PC-3 (cell line): ENCODE results near the gene WDR48. TPM values are rescaled to one million over a fixed set of nuclear protein-coding genes. Genes with fewer than 3 reads are reported as not detected.

Experiments
- ATAC-seq: fragments of 200-7000 bp; cut with Tn5 transposase; 2 replicates; pipeline ENCODE4 v1.9.1; 2020; ENCODE audit warnings: mild to moderate bottlenecking, moderate library complexity
- BruUV-seq: library from RNA; stranded (reverse); fragments of 400-500 nt; replicated peaks from 2 replicates; lab custom pipeline; 2021; lab: Mats Ljungman, UMichigan
- CTCF ChIA-PET: fragments of 300-600 bp; sonication (Branson Sonifier 250); formaldehyde crosslinking; loops from one replicate; lab custom pipeline; 2022; ENCODE audit warnings: antibody characterized with exemption; lab: Charles Lee
- POLR2A ChIA-PET: fragments of 300-600 bp; sonication (Branson Sonifier 250); formaldehyde crosslinking; loops from one replicate; lab custom pipeline; 2022; ENCODE audit warnings: antibody characterized with exemption; ENCODE audit not compliant: unreplicated experiment; lab: Charles Lee
- DNase-seq: peaks from one replicate; pipeline ENCODE4 v3.0.0-alpha.2; 2015
- H2AFZ ChIP-seq: fragments of 300-600 bp; sonication (generic); 2 replicates; pipeline ENCODE4 v1.6.0; 2016; ENCODE audit warnings: antibody characterized with exemption, low read length
- H3F3A ChIP-seq: fragments of 300-600 bp; sonication (generic); one replicate; pipeline ENCODE4 v1.6.0; 2017; ENCODE audit warnings: antibody characterized with exemption, low read length, control low read depth, mild to moderate bottlenecking; ENCODE audit not compliant: unreplicated experiment
- H3K27ac ChIP-seq: fragments of 300-600 bp; sonication (generic); 2 replicates; pipeline ENCODE4 v1.5.1; 2016; ENCODE audit warnings: mild to moderate bottlenecking, low read length
- H3K27me3 ChIP-seq: fragments of 300-600 bp; sonication (generic); 2 replicates; pipeline ENCODE4 v1.6.1; 2016; ENCODE audit warnings: low read length, mixed read lengths
- H3K36me3 ChIP-seq: fragments of 300-600 bp; sonication (generic); 2 replicates; pipeline ENCODE4 v1.6.1; 2016; ENCODE audit warnings: low read depth, mixed run types, low read length, mixed read lengths
- H3K4me1 ChIP-seq: fragments of 300-600 bp; sonication (generic); 2 replicates; pipeline ENCODE4 v1.5.1; 2016; ENCODE audit warnings: low read length; ENCODE audit not compliant: insufficient read depth
- H3K4me2 ChIP-seq: fragments of 300-600 bp; sonication (generic); 2 replicates; pipeline ENCODE4 v1.6.0; 2016; ENCODE audit warnings: low read length
- H3K4me3 ChIP-seq: fragments of 300-600 bp; sonication (generic); 2 replicates; pipeline ENCODE4 v1.5.1; 2016; ENCODE audit warnings: mild to moderate bottlenecking, low read length, mixed read lengths
- H3K79me2 ChIP-seq: fragments of 300-600 bp; sonication (generic); 2 replicates; pipeline ENCODE4 v1.6.1; 2017; ENCODE audit warnings: low read length, mixed read lengths
- H3K9ac ChIP-seq: fragments of 300-600 bp; sonication (generic); 2 replicates; pipeline ENCODE4 v1.6.0; 2016; ENCODE audit warnings: mild to moderate bottlenecking, low read length
- H3K9me2 ChIP-seq: fragments of 300-600 bp; sonication (generic); replicated peaks from 2 replicates; pipeline ENCODE4 v1.6.1; 2016; ENCODE audit warnings: mixed run types, low read length, mixed read lengths
- H3K9me3 ChIP-seq: fragments of 300-600 bp; sonication (generic); 2 replicates; pipeline ENCODE4 v1.6.1; 2016; ENCODE audit warnings: low read length, mixed read lengths
- H4K20me1 ChIP-seq: fragments of 300-600 bp; sonication (generic); 2 replicates; pipeline ENCODE4 v1.6.1; 2016; ENCODE audit warnings: low read length, mixed read lengths
- EZH2 ChIP-seq: fragments of 300-600 bp; sonication (generic); IDR thresholded peaks from one replicate; pipeline ENCODE4 v1.6.1; 2017; ENCODE audit warnings: antibody characterized with exemption, mild to moderate bottlenecking, low read length; ENCODE audit not compliant: unreplicated experiment
- EZH2phosphoT487 ChIP-seq: fragments of 300-600 bp; sonication (generic); IDR thresholded peaks from 2 replicates; pipeline ENCODE4 v1.6.1; 2018; ENCODE audit warnings: mild to moderate bottlenecking, antibody characterized with exemption, low read length, borderline replicate concordance
- intact Hi-C: fragments of 100-400 bp; cut with micrococcal nuclease; formaldehyde crosslinking; loops from 2 replicates; pipeline ENCODE4 v1.9.0; 2023
- total RNA-seq: library from RNA; depleted of rRNA; stranded (reverse); fragments of >200 nt; gene quantifications from 2 replicates; pipeline ENCODE4 v1.2.3, GENCODE V29; 2014
- TF ChIP-seq, protein P1 (sequence below): fragments of 300-600 bp; sonication (generic); conservative IDR thresholded peaks from 2 replicates; pipeline ENCODE4 v1.5.1; 2017; ENCODE audit warnings: antibody characterized with exemption, low read depth, mild to moderate bottlenecking, low read length

The WDR48 gene
- total RNA-seq, 1 experiment from 2014 or later = 21.0 TPM

DNA sequence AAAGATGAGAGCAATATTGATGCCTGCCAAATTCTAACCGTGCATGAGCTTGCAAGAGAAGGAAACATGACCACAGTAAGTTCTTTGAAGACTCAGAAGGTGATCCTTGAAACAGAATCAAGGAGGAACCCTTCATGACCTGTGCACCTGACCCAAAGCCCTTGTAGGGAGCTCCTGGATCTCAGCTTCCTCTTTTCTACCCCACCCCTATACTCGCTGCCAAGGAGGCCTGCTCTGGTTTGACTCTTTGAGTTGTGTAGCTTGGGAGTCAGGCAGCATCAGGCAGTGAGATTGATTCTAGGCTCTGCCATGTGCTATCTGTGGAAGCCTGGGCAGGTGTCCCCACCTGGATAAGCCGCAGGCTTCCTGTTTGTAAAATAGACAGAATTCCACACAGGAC is 66.3 kb downstream of the WDR48 start:
- Histone ChIP-seq H2AFZ (no peak overlapping the region), H3K9me2 (no peaks in the 10 kb centered on the region), H3K4me1 (no peaks in the 10 kb centered on the region), H3K4me2 (no peak overlapping the region), H3K9me3 (no peaks in the 10 kb centered on the region), H3K36me3 (no peaks in the 10 kb centered on the region), H4K20me1 (no peaks in the 10 kb centered on the region), H3K4me3 (no peak overlapping the region), H3K9ac (no peak overlapping the region), H3K27me3 (no peaks in the 10 kb centered on the region), H3K27ac (no peak overlapping the region), H3K79me2 (no peaks in the 10 kb centered on the region), H3F3A (no peaks in the 10 kb centered on the region)
- TF ChIP-seq EZH2phosphoT487 (no peak), EZH2 (no peak)
- TF ChIP-seq, protein P1, sequence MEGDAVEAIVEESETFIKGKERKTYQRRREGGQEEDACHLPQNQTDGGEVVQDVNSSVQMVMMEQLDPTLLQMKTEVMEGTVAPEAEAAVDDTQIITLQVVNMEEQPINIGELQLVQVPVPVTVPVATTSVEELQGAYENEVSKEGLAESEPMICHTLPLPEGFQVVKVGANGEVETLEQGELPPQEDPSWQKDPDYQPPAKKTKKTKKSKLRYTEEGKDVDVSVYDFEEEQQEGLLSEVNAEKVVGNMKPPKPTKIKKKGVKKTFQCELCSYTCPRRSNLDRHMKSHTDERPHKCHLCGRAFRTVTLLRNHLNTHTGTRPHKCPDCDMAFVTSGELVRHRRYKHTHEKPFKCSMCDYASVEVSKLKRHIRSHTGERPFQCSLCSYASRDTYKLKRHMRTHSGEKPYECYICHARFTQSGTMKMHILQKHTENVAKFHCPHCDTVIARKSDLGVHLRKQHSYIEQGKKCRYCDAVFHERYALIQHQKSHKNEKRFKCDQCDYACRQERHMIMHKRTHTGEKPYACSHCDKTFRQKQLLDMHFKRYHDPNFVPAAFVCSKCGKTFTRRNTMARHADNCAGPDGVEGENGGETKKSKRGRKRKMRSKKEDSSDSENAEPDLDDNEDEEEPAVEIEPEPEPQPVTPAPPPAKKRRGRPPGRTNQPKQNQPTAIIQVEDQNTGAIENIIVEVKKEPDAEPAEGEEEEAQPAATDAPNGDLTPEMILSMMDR = no peak
- ChIA-PET CTCF (no interaction called here), POLR2A (no interaction called here)
- DNase-seq (no peak), ATAC-seq (no peak)
- intact Hi-C loops = no loop called here
- BruUV-seq = no TSS peak

- no peak overlapping the region for H3K9ac ChIP-seq
- no peak overlapping the region for H2AFZ ChIP-seq
- intact Hi-C loops = no loop called here
- H3K36me3 ChIP-seq = no peaks in the 10 kb centered on the region
- CTCF ChIA-PET = no interaction called here
- no TSS peak for BruUV-seq
- H3K27ac ChIP-seq = no peak overlapping the region
- DNase-seq = no peak
- no peaks in the 10 kb centered on the region for H3K27me3 ChIP-seq
- no peaks in the 10 kb centered on the region for H3K4me1 ChIP-seq
- H3K4me3 ChIP-seq = no peak overlapping the region
- no peak for TF ChIP-seq EZH2phosphoT487
- no peak for TF ChIP-seq EZH2
- TF ChIP-seq, protein P1 = no peak
- H3K79me2 ChIP-seq = no peaks in the 10 kb centered on the region
- no peaks in the 10 kb centered on the region for H3K9me3 ChIP-seq
- H3F3A ChIP-seq = no peaks in the 10 kb centered on the region
- H4K20me1 ChIP-seq = no peaks in the 10 kb centered on the region
- POLR2A ChIA-PET = no interaction called here
- no peaks in the 10 kb centered on the region for H3K9me2 ChIP-seq
- no peak for ATAC-seq
- H3K4me2 ChIP-seq = no peak overlapping the region
Observed at GRCh38 chr3:39118931-39119660, 67.3 kb downstream of the WDR48 start.

DNA sequence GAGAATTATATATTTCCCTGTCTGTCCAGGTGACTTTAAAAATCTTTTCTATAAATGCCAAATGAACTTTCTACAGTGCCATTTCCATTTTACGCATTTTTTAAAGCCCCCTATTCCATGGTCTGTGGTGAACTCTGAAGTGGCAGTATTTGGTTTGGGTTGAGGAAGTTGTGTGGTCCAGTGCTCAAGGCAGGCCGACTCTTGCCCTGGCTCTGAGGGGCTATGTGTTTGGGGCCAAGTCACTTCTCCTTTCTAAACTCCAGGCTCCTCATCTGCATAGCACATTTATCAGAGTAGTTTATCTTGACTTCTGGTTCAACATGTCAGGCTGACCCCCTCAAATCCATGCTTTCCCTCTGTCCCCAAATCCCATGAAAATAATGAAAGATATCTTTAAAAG is 69.8 kb downstream of the WDR48 start:
- no peaks in the 10 kb centered on the region for H4K20me1 ChIP-seq
- no peak overlapping the region for H3K9ac ChIP-seq
- H3K4me2 ChIP-seq = no peak overlapping the region
- no peaks in the 10 kb centered on the region for H3K9me3 ChIP-seq
- intact Hi-C loops = loop anchor here (10.0 kb wide), 1 partner anchor 263 kb away; the partner anchor contains the start of gene SLC25A38
- peaks cover 20% of the 10 kb centered on the region for H3K4me1 ChIP-seq
- no peaks in the 10 kb centered on the region for H3F3A ChIP-seq
- ChIA-PET POLR2A (no interaction called here), CTCF (no interaction called here)
- ATAC-seq = no peak
- no TSS peak for BruUV-seq
- TF ChIP-seq EZH2 = no peak
- TF ChIP-seq, protein P1 = no peak
- DNase-seq = no peak
- H3K36me3 ChIP-seq = no peaks in the 10 kb centered on the region
- H3K79me2 ChIP-seq = no peaks in the 10 kb centered on the region
- H2AFZ ChIP-seq = no peak overlapping the region
- H3K4me3 ChIP-seq = no peak overlapping the region
- no peaks in the 10 kb centered on the region for H3K27me3 ChIP-seq
- no peak overlapping the region for H3K27ac ChIP-seq
- no peaks in the 10 kb centered on the region for H3K9me2 ChIP-seq
